BLaER1 (cell line): ENCODE data around the gene TACC3.

Source experiments
- H3K27ac ChIP-seq: shearing (Covaris generic); formaldehyde crosslinking; 2 replicates; pipeline ENCODE4 v1.8.1; 2022
- H3K27me3 ChIP-seq: shearing (Covaris generic); formaldehyde crosslinking; 2 replicates; pipeline ENCODE4 v1.8.1; 2022
- H3K36me3 ChIP-seq: shearing (Covaris generic); formaldehyde crosslinking; 2 replicates; pipeline ENCODE4 v1.8.1; 2022
- H3K4me1 ChIP-seq: shearing (Covaris generic); formaldehyde crosslinking; 2 replicates; pipeline ENCODE4 v1.8.1; 2022
- H3K4me2 ChIP-seq: shearing (Covaris generic); formaldehyde crosslinking; 2 replicates; pipeline ENCODE4 v1.8.1; 2022
- H3K4me3 ChIP-seq: shearing (Covaris generic); formaldehyde crosslinking; 2 replicates; pipeline ENCODE4 v1.8.1; 2022
- H3K9ac ChIP-seq: shearing (Covaris generic); formaldehyde crosslinking; 2 replicates; pipeline ENCODE4 v1.8.1; 2022
- H3K9me3 ChIP-seq: shearing (Covaris generic); formaldehyde crosslinking; 2 replicates; pipeline ENCODE4 v1.8.1; 2022
- H4K20me1 ChIP-seq: shearing (Covaris generic); formaldehyde crosslinking; 2 replicates; pipeline ENCODE4 v1.8.1; 2022
- Cebpa-rat ChIP-seq: shearing (Covaris generic); IDR thresholded peaks from 2 replicates; pipeline ENCODE4 v1.8.1; 2022

Gene TACC3

DNA sequence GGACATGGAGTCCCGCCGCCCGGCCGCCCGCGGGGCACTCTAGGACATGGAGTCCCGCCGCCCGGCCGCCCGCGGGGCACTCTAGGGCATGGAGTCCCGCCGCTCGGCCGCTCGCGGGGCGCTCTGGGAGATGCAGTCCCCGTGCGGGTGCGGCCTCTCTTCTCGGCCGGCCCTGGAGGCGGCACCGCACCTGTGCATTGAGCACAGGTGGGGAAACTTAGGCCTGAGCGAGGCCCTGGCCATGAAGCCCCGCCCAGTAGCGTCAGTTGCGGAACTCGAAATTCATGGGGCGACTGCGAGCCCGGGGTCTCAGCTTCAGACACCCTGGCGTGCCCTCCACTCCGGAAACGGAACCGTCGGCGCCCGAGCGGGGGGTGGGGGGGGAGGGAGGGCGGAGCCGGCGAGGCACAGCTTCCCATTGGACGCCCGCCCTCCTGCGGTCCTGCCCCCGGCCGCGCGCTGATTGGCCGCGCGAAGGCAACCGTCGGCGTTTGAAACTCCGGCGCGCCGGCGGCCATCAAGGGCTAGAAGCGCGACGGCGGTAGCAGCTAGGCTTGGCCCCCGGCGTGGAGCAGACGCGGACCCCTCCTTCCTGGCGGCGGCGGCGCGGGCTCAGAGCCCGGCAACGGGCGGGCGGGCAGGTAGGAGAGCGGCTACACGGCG lies at the start of gene TACC3, which contains the start of gene TMEM129:
TACC3 (plus strand) TSS at position 519 of the 663 bp plus-strand sequence. CDS start 1,901 bp downstream, outside the sequence.
TMEM129 (minus strand) TSS at position 321 of the 663 bp plus-strand sequence. CDS start 486 bp downstream, outside the sequence.
- Histone ChIP-seq H3K4me3 (peak within 1 kb of the TSS; percentile 98), H3K9ac (peak within 1 kb of the TSS; percentile 100), H3K4me2 (peak within 1 kb of the TSS; percentile 98), H3K36me3 (peaks cover 53% of the 10 kb centered on the region), H3K4me1 (peaks cover 79% of the 10 kb centered on the region), H3K27ac (peak within 1 kb of the TSS; percentile 100), H3K9me3 (no peaks in the 10 kb centered on the region), H4K20me1 (peaks cover 81% of the 10 kb centered on the region), H3K27me3 (no peaks in the 10 kb centered on the region)
- TF ChIP-seq Cebpa-rat: no peak

DNA sequence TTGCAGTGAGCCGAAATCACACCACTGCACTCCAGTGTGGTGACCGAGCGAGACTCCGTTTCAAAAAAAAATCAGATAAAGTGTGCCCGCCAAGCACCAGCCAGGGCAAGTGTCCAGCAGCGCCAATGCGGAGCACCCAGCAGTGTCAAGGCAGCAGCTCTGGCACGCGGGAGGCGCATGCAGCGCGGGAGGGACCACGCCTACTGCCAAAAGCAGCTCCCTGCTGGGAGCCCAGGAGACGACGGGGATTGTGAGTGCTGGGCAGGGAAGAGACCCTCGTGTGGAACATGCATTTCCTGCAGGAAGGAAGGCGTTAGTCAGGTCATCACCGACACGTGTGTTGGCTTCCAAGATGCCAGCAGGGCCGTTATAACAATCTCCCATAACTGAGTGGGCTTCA lies 47.6 kb upstream of the TACC3 start:
- TF ChIP-seq Cebpa-rat: no peak
- Histone ChIP-seq H3K36me3 (no peaks in the 10 kb centered on the region), H3K4me2 (no peak overlapping the region), H3K9me3 (no peaks in the 10 kb centered on the region), H3K9ac (no peak overlapping the region), H3K27me3 (no peaks in the 10 kb centered on the region), H3K4me1 (peaks cover 15% of the 10 kb centered on the region), H4K20me1 (no peaks in the 10 kb centered on the region), H3K4me3 (no peak overlapping the region), H3K27ac (no peak overlapping the region)

DNA sequence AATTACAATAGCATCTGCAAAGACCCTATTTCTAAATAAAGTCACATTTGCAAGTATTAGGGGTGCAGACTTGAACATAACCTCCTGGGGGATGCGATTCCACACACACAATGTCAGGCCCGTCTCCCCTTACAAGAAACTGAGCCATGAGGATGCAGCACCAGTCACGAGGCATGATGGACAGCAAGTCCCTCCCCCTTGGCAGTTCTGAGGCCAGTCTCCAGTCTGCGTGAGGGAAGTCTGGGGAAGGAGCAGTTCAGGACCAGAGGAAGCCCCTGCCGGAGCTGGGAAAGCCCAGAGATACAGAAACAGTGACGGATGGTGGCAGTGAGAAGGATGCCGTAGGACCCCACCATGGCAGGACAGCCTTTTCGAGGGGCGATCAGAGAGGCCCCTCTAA lies 46.6 kb upstream of the TACC3 start:
- Histone ChIP-seq H3K27ac (no peak overlapping the region), H3K4me2 (no peak overlapping the region), H3K36me3 (no peaks in the 10 kb centered on the region), H3K4me3 (no peak overlapping the region), H3K27me3 (no peaks in the 10 kb centered on the region), H3K4me1 (peaks cover 5% of the 10 kb centered on the region; the same call in 1 of the 2 replicates), H3K9ac (no peak overlapping the region), H4K20me1 (no peaks in the 10 kb centered on the region), H3K9me3 (no peaks in the 10 kb centered on the region)
- TF ChIP-seq Cebpa-rat: no peak

DNA sequence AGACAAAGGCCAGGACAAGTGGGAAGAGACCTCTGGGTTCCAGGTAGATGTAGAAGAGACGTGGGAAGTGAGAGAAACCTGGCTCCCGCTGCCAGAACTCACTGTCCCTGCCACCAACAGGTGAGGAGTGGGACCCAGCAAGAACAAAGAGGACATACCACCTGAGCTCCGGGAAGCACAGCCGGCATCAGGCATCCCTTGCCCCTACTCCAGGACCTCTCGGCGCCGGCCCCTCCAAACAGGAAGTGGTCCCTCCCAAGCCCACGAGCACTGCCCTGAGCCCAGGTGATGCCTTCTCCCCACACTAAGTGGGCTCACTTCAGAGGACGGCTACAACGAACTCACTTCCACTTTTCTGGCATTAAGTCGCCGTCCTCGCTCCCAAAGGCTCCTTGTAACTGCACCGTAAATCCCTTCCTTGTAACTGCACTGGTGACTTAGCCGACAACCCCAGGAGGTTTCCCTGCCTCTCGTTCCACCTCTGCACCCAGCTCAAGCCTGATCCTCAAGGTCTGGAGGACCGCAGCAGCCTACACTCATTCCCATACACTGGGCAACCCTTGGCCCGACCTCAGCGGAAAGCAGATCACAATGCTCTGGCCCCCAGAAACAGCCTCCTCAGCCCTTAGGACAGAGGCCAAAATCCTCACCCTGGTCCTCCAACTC lies 46.1 kb upstream of the TACC3 start:
- Histone ChIP-seq H3K4me2 (no peak overlapping the region), H3K27ac (no peak overlapping the region), H4K20me1 (no peaks in the 10 kb centered on the region), H3K4me3 (no peak overlapping the region), H3K27me3 (no peaks in the 10 kb centered on the region), H3K4me1 (peaks cover 5% of the 10 kb centered on the region; the same call in 1 of the 2 replicates), H3K36me3 (no peaks in the 10 kb centered on the region), H3K9ac (no peak overlapping the region), H3K9me3 (no peaks in the 10 kb centered on the region)
- no peak for TF ChIP-seq Cebpa-rat

DNA sequence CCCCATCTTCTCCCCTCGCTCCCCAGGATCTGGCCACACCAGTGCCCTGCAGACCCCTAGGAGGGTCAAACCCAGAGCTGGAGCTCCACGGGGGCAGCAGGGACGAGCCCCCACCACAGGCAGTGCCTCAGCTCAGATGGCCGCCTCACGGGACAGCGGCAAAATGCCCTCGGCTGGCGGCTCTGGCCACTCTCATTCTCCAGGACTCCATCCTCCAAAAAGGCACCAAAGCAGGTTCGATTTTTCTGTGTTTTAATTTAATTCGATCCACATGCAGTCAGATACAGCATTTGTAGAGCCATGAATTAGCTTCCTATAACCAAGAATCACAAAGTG lies 45.6 kb upstream of the TACC3 start:
- no peaks in the 10 kb centered on the region for H3K36me3 ChIP-seq
- no peak overlapping the region for H3K27ac ChIP-seq
- H3K27me3 ChIP-seq: no peaks in the 10 kb centered on the region
- H3K9me3 ChIP-seq: no peaks in the 10 kb centered on the region
- no peak for TF ChIP-seq Cebpa-rat
- H3K4me2 ChIP-seq: no peak overlapping the region
- H3K4me1 ChIP-seq: peaks cover 5% of the 10 kb centered on the region; the same call in 1 of the 2 replicates
- no peak overlapping the region for H3K4me3 ChIP-seq
- H3K9ac ChIP-seq: no peak overlapping the region
- H4K20me1 ChIP-seq: no peaks in the 10 kb centered on the region

DNA sequence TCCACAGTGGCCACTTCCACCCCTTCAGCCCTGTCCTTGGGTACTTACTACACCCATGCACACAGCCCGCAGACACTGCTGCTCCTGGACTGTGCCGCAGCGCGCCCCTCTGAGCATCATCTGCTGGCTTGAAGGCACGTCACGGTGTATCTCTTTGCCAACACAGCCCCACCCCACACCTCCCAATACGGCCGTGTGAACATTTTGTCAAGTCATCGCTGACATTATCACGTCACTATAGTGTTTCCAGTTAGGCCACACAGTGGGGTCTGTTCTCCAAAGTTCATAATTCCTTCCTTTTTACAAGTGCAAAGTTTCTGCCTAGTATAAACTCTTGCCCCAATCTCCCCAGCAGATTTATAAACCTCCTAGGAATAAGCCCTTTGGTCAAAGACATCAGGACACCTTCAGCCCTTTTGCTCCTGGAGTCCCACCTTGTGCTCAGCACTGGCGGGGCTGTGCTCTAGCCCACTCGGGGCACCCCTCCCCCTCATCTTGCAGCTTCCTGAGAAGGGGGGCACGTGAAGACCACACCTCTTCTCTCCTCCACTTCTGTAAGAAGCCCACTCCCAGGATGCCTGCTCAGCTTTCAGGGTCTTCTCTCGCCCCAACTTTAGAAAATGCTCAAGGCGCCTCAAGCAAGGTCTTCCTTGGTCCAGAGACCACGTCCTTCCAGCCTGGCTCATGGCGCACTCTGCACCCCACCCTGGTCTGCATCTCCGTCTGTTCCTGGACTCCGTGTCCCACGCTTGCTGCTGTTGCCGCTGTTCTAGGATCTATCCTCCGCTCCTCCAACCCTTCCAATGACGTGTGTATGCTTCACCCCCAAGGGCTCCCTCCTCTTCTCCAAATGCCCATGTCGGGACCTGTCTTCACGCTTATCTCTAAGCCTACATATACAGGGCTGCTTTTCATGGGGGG lies 44.5 kb upstream of the TACC3 start:
- TF ChIP-seq Cebpa-rat: no peak
- H3K4me3 ChIP-seq: no peak overlapping the region
- no peak overlapping the region for H3K9ac ChIP-seq
- no peak overlapping the region for H3K4me2 ChIP-seq
- H3K9me3 ChIP-seq: no peaks in the 10 kb centered on the region
- peaks cover 5% of the 10 kb centered on the region; the same call in 1 of the 2 replicates for H3K4me1 ChIP-seq
- no peaks in the 10 kb centered on the region for H3K27me3 ChIP-seq
- no peak overlapping the region for H3K27ac ChIP-seq
- no peaks in the 10 kb centered on the region for H4K20me1 ChIP-seq
- H3K36me3 ChIP-seq: no peaks in the 10 kb centered on the region

DNA sequence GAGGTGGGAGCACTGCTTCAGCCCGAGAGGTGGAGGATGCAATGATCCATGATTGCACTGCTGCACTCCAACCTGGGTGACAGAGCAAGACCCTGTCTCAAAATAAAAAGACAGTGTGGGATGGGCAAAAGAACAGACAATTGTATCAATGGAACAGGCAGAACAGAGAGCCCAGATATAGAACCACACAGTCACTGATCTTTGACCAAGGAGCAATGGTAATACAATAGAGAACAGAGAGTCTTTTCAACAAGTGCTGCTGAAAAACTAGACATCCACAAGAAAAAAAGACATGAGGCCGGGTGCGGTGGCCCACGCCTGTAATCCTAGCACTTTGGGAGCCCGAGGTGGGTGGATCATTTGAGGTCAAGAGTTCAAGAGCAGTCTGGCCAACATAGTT lies 43.1 kb upstream of the TACC3 start:
- Histone ChIP-seq H3K4me2 (no peak overlapping the region), H3K36me3 (no peaks in the 10 kb centered on the region), H3K9ac (no peak overlapping the region), H4K20me1 (no peaks in the 10 kb centered on the region), H3K9me3 (no peaks in the 10 kb centered on the region), H3K27ac (no peak overlapping the region), H3K4me3 (no peak overlapping the region), H3K4me1 (peaks cover 14% of the 10 kb centered on the region), H3K27me3 (peaks cover 11% of the 10 kb centered on the region)
- TF ChIP-seq Cebpa-rat: no peak

DNA sequence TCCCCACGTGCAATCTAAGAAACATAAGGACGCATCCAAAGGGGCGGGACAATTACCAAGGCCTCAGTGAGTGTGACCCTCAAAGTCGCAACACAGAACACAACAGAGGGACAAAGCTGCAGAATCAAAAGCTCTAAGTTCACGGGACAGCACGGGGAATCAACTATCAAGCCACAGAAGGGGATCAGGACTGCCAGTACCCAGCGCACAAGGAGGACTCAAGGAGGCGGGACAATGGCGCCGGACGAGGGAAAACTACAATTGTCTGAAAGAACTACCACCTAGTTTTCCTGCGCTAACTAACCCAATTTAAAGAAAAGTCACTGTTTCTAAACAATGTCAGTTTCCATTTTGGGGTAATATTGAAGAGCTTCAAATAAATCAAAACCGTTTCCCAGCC lies 38.5 kb upstream of the TACC3 start:
- peaks cover 17% of the 10 kb centered on the region for H3K27me3 ChIP-seq
- peak overlapping the region; percentile 77 for H3K4me3 ChIP-seq
- no peak overlapping the region for H3K9ac ChIP-seq
- H3K36me3 ChIP-seq: no peaks in the 10 kb centered on the region
- no peaks in the 10 kb centered on the region for H4K20me1 ChIP-seq
- H3K27ac ChIP-seq: no peak overlapping the region
- no peaks in the 10 kb centered on the region for H3K9me3 ChIP-seq
- peaks cover 27% of the 10 kb centered on the region for H3K4me1 ChIP-seq
- TF ChIP-seq Cebpa-rat: no peak
- peak overlapping the region; percentile 99 for H3K4me2 ChIP-seq

DNA sequence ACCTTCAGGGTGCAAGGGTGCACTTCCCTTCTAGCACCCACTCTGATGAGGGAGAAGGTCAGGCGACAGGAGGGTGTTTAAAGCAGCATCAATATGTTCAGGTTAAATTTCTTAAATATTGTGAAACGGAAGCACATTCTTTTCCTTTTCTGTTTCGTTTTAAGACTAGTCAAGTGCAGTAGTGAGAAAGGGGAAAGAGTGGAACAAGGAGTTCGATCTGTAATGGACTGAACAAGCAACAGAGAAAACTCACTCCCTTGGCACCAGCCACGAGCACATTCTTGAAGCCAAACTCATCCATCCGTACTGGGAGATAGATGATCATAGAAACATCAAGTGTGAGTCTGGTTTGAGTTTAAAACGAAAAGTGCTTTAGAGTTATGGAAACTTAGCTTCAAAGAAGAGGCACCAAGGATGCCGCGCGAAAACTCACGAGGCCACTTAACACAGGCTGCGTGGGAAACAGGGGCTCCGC lies 38.0 kb upstream of the TACC3 start:
- Histone ChIP-seq H3K4me3 (peak overlapping the region; percentile 77), H3K9me3 (no peaks in the 10 kb centered on the region)
- TF ChIP-seq Cebpa-rat: no peak

More for the DNA sequence above, 38.0 kb upstream of the TACC3 start:
- peaks cover 17% of the 10 kb centered on the region for H3K27me3 ChIP-seq
- no peaks in the 10 kb centered on the region for H3K36me3 ChIP-seq
- peak overlapping the region; percentile 99 for H3K4me2 ChIP-seq
- no peaks in the 10 kb centered on the region for H4K20me1 ChIP-seq
- peak overlapping the region; percentile 81 for H3K9ac ChIP-seq
- H3K27ac ChIP-seq: peak overlapping the region; percentile 87
- peaks cover 27% of the 10 kb centered on the region for H3K4me1 ChIP-seq
